Left lobe of liver (tissue), 2 donors: ENCODE results near the gene CBR4. TPM values are rescaled to one million over a fixed set of nuclear protein-coding genes. Genes with fewer than 3 reads are reported as not detected.

ENCODE experiments used
- ATAC-seq: fragments of 200-7000 bp; cut with Tn5 transposase; one replicate; pipeline ENCODE4 v1.9.1; 2020; ENCODE audit warnings: mild to moderate bottlenecking, moderate library complexity
- DNase-seq: peaks from one replicate; pipeline ENCODE4 v3.0.0-alpha.2; 2020; ENCODE audit warnings: low spot score
- total RNA-seq: library from RNA; stranded (reverse); gene quantifications from one replicate; pipeline ENCODE4 v1.2.1, GENCODE V29; 2021
- donor health status: DM: no; HTN: no; CAD: no; lungs with moderate emphysema.
- donor health status: DM: no; HTN: yes; CAD: no.

The CBR4 gene
- 39.1 TPM for total RNA-seq

DNA sequence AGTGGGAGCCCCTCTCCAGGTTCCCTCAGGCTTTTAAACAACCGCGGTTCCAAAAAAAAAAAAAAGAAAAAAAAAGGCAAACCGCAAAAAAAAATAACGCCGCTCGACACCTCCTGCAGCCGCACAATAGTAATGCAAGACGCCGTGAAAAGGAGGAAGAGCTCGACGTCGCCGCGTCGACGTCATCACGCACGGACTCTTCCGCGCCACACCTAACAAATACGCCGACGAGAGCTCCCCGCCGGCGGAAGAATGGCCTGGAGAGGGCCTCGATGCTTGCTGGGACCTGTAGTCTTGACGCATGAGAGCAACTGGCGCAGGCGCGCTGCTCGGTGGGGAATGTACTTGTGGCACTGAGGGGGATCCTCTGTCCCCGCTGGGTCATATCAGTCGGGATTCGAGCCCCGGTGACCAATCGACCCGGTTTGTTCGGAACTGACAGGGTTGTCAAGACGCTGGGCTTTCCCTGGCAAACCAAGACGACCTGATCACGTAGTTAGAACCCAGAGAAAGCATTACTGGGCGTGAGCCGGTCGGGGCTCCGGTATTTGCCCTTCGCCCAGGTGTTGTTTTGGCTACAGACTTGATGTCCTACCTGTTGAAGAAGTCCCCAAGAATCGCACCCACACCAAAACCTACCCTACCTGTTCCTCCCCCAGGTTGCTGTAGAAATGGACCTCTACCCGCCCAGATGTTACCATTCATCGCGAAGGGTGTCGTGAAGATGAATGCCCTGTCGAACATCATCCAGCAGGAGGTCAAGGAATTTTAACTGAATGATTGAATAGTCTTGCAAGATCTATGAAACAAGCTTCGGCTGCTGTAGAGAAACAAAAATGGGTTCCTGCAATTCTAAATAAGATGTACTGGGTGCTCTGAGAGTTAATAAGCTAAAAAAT is at the start of gene CBR4:
TSS of gene CBR4 (minus strand) at position 131 of the 899 bp plus-strand sequence. CDS start 166 bp downstream, outside the sequence.
- ATAC-seq, result peak; percentile 93

DNA sequence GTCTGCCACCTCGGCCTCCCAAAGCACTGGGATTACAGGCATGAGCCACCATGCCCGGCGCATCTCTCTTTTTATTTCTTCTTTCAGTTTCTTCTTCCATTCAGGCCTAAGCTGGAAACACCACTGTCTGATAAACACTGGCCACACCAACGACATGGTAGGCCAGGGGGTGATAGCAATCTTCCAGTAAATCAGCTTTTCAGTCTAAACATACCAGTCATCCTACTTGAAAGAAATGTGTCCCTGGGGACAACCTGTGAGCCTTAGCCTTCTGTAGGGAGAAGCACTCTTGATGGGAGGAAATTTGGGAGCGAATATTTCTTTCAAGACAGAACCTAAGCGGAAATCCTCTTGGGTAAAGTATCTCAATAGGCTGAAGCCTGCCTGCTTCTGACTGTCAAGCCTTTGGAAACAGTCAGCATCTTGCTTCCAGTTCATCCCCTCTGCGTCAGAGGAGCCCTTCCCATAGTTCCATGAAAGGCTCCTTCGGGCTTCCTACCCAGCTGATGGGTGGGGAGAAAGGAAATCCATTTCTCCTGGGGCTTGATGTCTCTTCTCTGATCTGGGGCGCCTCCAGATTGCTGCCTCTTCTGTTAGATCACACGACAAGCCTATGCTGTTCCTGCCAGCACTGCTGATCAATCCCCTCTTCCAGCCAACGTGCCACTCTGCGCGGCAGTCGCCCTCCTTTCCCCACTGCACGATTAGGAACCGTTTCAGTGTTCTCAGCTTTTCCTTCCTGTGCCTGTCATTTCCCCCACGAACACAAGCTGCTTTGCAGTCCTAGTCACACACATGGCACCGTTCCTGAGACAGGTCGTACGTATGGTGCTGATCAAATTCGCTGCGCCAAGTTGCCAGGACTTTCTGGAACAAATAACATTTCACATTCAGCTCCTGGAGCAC is 49.5 kb upstream of the CBR4 start:
- no peak for DNase-seq
- ATAC-seq, result no peak

More for the DNA sequence above, at the start of gene CBR4:
- DNase-seq, result peak; percentile 98

DNA sequence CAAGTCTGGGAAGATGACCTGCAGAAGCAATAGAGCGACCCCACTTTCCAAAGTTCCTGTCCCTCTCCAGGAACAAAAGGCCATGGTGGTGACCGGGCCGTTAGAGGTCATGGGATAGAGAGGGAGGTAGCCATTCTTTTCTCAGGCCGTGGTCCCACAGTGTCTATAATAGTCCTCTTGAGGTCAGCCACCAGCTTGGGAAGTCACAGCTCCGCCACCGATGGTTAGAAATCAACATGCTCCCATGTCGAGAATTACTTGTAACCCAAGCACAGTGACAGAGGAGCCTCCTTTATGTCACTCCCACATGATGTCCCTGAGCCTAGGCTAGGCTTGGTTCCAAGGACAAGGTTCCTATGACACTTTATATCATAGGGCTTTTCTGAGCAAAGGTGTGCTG is 48.3 kb upstream of the CBR4 start:
- DNase-seq, result no peak
- no peak for ATAC-seq

DNA sequence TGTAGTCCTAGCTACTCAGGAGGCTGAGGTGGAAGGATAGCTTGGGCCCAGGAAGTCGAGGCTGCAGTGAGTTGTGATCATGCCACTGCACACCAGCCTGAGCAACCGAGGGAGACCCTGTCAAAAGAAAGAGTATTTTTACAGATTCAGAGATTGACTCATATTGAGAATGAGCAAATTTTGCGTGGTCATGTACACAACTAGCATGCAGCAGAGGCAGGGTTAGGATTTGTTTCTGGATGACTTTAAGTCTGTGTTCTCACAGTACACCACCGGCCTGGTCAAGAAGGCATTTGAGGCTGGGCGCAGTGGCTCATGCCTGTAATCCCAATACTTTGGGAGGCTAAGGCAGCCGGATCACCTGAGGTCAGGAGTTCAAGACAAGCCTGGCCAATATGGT is 44.8 kb upstream of the CBR4 start:
- ATAC-seq (no peak), DNase-seq (no peak)

DNA sequence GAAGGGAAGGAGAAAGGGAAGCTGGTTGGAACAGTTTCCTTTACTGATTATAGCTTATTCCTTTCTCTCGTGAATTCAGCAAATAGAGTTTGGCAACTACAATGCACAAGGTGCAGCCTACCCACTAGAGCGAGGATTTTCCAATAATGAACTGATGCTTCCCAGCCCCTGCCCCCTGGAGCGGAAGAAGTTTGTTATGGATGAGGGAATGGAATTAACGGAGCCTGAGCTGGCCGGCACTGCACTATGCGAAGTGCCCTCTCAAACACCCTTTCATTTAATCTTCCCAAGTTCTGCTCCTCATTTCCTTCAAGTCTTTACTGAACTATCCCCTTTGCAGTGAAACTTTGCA is 42.5 kb upstream of the CBR4 start:
- ATAC-seq, result no peak

DNA sequence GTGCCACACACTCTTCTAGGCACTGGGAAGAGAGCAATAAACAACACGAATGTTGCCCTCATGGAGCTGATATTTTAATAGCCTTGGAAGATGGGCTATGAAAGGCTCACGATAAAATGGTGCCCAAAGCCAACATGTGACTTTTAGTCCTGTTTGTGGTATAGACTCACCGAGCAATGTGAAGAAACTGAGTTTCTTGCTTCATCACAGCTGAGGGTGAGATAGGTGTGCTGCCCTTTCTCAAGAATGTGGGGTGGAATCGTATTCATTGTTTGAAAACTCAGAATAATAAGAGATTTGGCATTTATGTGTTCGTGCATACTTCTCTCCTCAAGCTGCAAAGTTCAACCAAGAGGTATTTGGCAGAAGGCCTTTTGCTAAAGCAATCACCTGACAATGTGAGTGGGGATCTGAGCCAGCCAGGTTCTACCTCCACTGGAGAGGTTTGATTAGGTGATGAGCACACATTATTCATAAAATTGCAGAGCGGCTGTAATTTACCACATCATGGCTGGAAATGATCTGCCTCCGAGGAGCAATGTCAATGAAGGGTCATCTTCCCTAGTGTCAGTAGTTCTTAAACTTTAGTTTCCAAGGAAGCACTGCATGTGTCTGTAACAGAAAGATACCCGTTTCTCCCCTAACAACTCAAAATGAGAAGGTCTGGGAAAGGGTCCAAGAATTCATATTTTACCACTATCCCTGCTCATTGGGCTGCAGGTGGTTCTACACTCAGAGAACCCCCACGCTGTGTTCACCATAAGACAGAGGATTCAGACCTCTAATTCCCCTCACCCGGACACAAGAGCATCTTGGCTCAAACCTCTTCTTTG is 41.9 kb upstream of the CBR4 start:
- peak; percentile 98 for ATAC-seq
- DNase-seq, result peak; percentile 67

More for the DNA sequence above, 42.5 kb upstream of the CBR4 start:
- no peak for DNase-seq

DNA sequence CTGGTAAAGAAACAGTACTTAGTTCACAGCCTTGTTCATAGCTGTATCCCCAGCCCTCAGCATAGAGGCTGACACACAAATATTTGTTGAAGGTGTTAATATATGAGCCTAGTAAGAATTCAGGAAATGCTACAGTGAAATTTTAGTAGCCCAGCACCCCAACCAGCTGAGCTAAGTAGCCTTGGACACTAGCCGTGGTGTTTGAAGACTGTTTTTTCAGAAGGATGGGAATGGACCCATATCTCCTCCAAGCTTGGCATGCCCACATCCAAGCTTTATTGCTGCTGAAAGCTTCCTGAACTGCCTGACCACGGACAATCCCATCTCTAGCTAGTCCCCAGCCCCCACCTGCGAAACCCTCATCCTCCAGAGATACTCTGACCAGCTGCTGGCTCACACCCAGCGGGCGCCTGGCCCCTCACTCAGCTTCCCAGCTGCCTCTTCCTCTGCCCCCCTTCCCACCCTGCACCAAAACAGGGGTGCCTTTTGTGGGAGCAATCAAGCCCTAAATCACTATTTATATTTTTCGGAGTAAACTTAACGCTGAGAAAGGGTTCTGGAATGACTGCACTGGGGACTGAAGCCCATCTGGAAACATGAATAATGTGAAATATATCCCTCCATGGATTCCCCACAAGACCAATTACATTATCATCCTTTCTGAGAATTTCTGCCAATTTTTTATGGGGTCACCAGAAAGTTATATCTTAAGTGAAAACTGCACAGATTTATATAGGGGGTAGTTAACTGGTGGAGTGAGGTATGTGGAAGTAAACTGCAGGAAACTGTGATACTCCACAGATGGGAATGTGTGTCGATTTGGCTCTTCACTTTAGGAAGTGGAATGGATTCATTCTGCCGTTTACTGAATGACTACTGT is 41.1 kb upstream of the CBR4 start:
- no peak for ATAC-seq
- no peak for DNase-seq

DNA sequence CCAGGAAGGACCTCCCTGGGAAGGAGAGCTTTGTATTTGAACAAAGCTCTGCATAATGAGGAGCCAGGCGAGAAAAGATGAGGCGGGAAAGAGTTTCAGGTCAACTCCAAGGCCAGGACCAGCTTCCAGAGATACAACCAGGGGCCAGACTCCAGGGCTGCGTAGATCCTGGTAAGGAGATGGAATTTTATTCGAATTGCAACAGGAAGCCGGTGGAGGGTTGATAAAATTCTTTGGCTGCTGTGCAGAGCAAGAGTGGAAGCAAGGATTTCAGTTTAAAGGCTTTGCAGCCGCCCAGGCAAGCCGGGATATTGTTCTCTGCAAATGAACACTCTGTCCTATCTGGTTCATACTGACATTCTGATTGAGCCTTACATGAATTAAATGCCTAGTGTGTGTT is 40.2 kb upstream of the CBR4 start:
- DNase-seq (no peak), ATAC-seq (peak; percentile 31)

DNA sequence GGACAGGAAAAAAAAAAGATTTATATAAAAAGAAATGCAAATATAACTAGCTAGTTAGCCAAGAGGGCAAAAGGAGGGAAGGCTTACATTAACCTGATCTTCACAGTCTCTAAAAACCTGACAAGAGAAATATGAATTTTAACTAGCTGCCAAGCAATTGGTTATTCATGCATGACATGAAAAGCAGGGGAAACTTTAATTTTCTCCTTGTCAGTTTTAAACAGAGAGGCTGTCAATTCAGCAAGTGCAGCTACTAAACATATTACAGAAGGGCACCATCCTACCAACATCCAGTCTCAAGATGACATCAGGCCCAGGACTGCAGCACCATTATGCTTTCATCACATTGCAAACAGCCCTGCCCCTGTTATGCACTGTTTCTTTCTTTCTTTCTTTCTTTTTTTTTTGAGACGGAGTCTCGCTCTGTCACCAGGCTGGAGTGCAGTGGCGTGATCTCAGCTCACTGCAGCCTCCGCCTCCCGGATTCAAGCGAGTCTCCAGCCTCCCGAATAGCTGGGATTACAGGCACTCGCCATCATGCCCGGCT is 38.9 kb upstream of the CBR4 start:
- no peak for DNase-seq
- no peak for ATAC-seq

DNA sequence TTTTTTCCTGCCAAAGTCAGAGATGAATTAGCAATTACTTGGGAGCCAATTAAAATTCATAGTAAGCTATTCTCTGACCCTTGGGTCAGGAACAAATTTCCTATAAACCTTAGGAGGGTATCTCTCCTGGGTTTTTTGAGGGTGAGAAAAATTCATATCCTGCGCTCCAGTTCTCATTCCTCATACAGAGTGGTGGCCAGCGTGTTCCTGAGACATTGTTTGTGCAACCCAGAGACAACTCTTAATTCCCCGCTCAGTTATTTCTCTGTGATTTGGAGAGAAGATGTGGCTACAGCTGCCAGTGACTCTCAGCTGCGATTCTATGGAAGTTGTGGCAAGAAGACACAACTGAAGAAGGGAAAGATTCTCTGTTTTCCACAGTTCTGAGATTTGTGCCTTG is 37.9 kb upstream of the CBR4 start:
- ATAC-seq, result no peak
- DNase-seq, result no peak

DNA sequence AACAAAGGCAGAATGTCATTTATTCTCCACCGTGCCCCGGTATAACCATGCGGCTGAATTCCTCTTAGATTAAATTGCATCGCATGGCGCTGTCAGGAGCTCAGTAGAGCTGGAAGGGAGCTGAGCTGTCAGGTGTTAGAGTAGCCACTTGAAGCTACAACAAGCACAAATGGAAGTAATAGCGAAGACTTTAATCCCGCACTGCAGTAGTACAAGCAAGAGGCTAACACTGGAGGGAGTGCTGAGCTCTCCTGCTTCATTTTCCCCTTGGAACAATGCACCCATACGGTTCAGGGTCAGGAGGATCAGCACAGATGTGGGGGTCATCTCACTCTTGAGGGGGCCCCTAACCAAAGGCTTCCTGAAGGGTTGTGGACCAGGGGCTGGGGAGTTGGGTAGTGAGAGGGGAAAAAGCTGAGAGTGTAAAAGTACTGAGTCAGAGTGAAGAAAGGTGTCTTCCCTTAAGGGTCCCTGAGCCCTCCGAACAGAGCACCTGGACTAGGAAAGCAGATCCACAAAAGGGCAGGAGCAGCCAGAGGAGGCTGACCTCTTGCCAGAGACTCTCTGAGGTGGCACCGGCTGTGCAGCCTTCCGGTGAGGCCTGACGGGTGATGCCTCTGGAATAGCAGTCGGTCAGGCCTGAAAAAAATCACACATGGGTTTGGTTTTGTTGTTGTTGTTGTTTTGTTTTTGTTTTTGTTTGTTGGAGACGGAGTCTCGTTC is 36.0 kb upstream of the CBR4 start:
- DNase-seq (no peak), ATAC-seq (no peak)

DNA sequence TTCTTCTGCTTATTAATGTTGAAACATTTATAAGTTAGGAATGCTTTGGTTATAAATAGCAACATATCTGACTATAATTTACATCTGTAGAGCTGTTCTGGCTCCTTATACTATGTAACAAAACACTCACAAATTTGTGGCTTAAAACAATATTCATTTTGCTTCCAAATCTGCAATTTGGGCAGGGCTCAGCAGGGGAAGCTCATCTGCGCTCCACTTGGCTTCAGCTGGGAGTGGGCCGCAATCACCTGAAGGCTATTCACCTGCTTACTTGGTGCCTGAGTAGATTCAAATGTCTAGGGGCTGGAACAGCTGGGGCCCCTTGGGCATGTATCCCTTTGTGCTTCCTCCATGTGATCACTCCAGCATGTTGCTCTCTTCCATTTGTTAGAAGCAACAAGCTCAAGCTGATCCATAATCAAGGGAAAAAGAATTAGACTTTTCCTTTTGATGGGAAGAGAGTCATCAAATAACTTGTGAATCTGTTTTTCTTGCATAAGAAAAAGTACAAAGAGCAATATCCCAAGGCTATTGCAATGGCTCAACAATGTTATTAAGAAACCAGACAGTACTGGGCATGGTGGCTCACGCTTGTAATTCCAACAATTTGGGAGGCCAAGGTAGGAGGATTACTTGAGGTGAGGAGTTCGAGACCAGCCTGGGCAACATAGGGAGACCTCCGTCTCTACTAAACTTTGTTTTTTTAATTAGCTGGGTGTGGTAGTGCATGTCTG is 34.8 kb upstream of the CBR4 start:
- DNase-seq (no peak), ATAC-seq (peak; percentile 36)

DNA sequence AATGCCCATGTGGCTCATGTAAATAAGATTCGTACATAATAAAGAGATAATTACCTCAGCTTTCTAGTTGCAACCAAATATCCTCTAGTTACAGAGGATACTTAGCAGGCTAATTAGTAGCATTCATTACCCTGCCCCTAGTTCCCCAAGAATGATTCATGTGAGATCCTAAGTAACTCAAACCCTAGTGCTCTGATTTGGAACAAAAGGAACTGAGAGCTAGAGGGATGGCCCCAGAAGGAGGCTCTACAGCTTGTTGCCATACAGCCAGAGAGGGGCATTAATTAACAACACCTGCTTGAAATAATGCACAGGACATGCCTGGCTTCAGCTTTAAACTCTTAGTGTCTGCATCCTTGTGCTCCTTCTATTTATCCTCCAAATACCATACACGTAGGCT is 32.6 kb upstream of the CBR4 start:
- ATAC-seq (no peak), DNase-seq (no peak)

DNA sequence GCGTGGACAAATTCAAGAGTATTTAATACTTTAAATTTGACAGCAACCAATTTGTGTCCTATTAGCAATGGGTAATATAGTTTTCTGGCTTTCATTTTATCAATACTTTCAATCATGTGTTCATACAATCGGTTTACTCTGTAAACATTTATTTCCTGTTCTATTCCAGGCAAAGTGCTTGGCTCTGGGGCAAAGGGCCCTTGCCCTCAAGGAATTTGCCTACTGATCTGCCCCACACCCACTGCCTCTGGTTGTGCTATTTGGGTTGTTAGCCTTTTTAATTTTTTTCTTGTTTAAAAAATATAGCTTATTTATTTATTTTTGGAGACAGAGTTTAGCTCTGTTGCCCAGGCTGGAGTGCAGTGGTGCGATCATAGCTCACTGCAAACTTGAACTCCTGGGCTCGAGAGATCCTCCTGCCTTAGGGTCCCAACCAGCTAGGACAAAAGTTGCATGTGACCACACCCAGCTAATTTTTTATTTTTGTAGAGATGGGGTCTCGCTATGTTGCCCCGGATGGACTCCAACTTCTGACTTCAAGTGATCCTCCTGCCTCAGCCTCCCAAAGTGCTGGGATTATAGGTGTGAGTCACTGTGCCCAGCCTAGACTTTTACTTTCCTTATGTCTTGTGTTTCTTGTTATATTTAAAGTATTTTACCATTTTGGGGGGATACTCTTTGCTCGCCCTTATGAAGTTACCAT is 30.7 kb upstream of the CBR4 start:
- DNase-seq (peak; percentile 69), ATAC-seq (peak; percentile 91)

DNA sequence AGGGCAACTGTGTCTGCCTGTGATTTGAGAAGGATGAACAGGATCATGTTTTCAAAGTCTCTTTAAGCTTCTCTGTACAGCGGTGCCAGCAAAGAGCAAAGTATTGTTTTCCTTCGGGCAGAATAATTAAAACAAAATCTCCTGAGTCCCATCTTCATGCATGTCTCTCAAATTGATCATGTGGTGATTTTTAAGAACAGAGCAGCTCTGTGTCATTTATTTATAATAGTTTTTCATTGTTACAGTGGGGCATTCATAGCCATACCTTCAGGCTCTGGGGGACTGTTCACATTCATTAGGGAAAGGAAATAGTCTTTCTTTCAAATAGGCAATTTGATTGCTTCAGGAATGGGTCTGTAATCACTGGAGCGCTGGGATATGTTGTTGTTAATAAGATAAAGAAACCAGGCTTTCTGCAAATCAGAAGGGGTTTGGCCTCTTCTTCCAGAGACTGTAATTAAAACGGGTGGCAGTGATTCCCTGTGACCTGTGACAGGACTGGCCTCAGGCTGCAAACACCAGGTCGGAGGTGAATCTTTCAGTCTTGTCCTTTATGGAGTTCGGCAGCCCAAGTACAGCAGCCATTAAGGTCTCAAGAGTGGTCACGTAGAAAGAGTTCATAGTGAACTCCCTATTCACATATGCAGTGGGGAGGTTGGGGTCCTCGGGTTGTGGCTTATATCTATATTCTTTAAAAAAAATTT is 29.3 kb upstream of the CBR4 start:
- DNase-seq (no peak), ATAC-seq (peak; percentile 67)

DNA sequence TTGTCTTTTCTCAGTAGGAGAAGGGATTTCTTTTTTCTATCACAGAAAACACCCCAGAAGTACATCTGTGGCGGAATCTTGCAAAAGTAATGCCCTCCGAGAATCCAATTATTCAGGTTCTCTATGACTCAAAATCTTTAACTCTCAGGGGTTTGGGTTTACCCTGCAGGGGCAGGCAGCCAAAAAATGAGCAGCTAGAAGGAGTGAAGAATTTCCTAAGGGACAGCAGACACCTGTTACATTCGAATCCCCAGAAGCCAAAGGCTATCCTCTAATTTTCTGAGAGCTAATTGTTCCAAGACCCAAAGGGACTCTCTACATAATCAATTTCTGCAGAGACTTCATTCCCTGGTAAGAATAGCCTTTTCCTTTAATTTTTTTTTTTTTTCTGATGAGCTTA is 27.5 kb upstream of the CBR4 start:
- ATAC-seq (no peak), DNase-seq (no peak)
